Natural killer cell (primary cell): ENCODE measurements around the gene P2RY6. TPM values are rescaled to one million over a fixed set of nuclear protein-coding genes. Genes with fewer than 3 reads are reported as not detected.

Experiments
- ATAC-seq, 3 donors: fragments of 150-1000 bp in 2 of 3; fragments of 200-7000 bp in 1 of 3; cut with Tn5 transposase; 1 replicate in 1 of 3; 2 replicates in 2 of 3; pipeline ENCODE4 v1.10.0; 2021; ENCODE audit warnings: mild to moderate bottlenecking in 2 of 3, moderate library complexity in 2 of 3
- DNase-seq, 2 donors: peaks; one replicate each; pipeline versions ENCODE4 v3.0.0 to v3.0.0-alpha.2; 2013 to 2021; ENCODE audit warnings: mixed read lengths in 1 of 2
- H3K27ac ChIP-seq: one replicate; pipeline ENCODE4 v1.5.1; 2013; ENCODE audit warnings: mild to moderate bottlenecking, low read length
- H3K27me3 ChIP-seq: one replicate; pipeline ENCODE4 v1.6.1; 2013; ENCODE audit warnings: low read length; ENCODE audit not compliant: control insufficient read depth, insufficient read depth
- H3K36me3 ChIP-seq: one replicate; pipeline ENCODE4 v1.6.1; 2013; ENCODE audit warnings: low read length; ENCODE audit not compliant: control insufficient read depth, insufficient read depth
- H3K4me1 ChIP-seq: one replicate; pipeline ENCODE4 v1.6.1; 2013; ENCODE audit warnings: low read length; ENCODE audit not compliant: control insufficient read depth, insufficient read depth
- H3K4me3 ChIP-seq: one replicate; pipeline ENCODE4 v1.5.1; 2013; ENCODE audit warnings: low read length
- H3K9me3 ChIP-seq: one replicate; pipeline ENCODE4 v1.6.1; 2013; ENCODE audit warnings: low read length; ENCODE audit not compliant: control insufficient read depth, insufficient read depth
- H3K27ac Mint-ChIP-seq, 2 donors: one replicate each; pipeline ENCODE4 v1.8.0; 2022; ENCODE audit warnings: mild to moderate bottlenecking in 2 of 2, mixed read lengths in 2 of 2, moderate library complexity in 1 of 2
- H3K27me3 Mint-ChIP-seq, 2 donors: one replicate each; pipeline ENCODE4 v1.8.0; 2022; ENCODE audit warnings: low read depth in 2 of 2, mixed read lengths in 2 of 2
- H3K36me3 Mint-ChIP-seq: one replicate; pipeline ENCODE4 v1.8.0; 2022; ENCODE audit warnings: mixed read lengths
- H3K4me1 Mint-ChIP-seq, 2 donors: one replicate each; pipeline ENCODE4 v1.8.0; 2022; ENCODE audit warnings: mixed read lengths in 2 of 2
- H3K4me3 Mint-ChIP-seq: one replicate; pipeline ENCODE4 v1.8.0; 2022; ENCODE audit warnings: mild to moderate bottlenecking, moderate library complexity, mixed read lengths
- H3K9me3 Mint-ChIP-seq, 2 donors: one replicate each; pipeline ENCODE4 v1.8.0; 2022; ENCODE audit warnings: mixed read lengths in 2 of 2
- WGBS: methylation state at CpG from one replicate; pipeline ENCODE4 v1.1.7; 2013; ENCODE audit warnings: missing lambda C conversion rate; ENCODE audit not compliant: insufficient coverage; 5-methylcytosine and 5-hydroxymethylcytosine counted together
- intact Hi-C: fragments of 100-400 bp; cut with micrococcal nuclease; formaldehyde crosslinking; loops from one replicate; pipeline ENCODE4 v1.14.2; 2022
- total RNA-seq, 4 donors: library from RNA; stranded (reverse); fragments of 120-200 nt in 1 of 4; gene quantifications; one replicate each; pipeline versions ENCODE4 v1.2.3 to v1.2.4, GENCODE V29; 2013 to 2022
- TF ChIP-seq, protein P1 (sequence below): fragments of 200-600 bp; IDR thresholded peaks from one replicate; pipeline ENCODE4 v1.8.0; 2022; ENCODE audit warnings: antibody characterized with exemption

P2RY6 gene
- total RNA-seq, 3 donors from 2014 or later (not counting 1 experiment from before 2014, with no cell fraction given) = 0.24 to 0.40 TPM; not detected in 1

DNA sequence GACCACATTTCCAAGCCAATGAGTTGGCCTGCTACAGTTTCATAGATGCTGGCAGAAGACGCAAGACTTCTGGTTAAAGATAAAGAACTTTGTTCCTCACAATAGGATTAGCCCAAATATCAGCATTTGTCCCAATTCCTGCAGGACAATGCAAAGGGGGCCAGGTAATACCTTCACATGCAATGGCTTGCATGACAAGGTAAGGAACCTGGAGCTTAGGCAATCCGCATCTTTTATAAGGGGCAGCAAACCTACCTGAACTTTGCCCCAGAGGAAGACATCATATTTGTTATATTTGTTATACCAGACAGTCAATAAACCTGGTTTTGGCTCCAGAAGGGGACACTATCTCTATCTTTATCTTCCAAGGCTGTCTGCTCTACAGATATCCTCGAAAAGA is 5.3 kb downstream of the P2RY6 start:
- Histone ChIP-seq H3K27ac (no peak overlapping the region), H3K36me3 (no peaks in the 10 kb centered on the region), H3K4me3 (no peak overlapping the region), H3K27me3 (no peaks in the 10 kb centered on the region), H3K4me1 (peaks cover 12% of the 10 kb centered on the region), H3K9me3 (no peaks in the 10 kb centered on the region)
- DNase-seq = no peak
- Mint-ChIP-seq H3K4me1 (peaks cover 0 to 5% of the 10 kb centered on the region in 2 donors), H3K36me3 (no peaks in the 10 kb centered on the region), H3K4me3 (no peak overlapping the region), H3K27ac (no peak overlapping the region), H3K27me3 (peaks cover 0 to 6% of the 10 kb centered on the region in 2 donors), H3K9me3 (no peaks in the 10 kb centered on the region)
- TF ChIP-seq, protein P1, sequence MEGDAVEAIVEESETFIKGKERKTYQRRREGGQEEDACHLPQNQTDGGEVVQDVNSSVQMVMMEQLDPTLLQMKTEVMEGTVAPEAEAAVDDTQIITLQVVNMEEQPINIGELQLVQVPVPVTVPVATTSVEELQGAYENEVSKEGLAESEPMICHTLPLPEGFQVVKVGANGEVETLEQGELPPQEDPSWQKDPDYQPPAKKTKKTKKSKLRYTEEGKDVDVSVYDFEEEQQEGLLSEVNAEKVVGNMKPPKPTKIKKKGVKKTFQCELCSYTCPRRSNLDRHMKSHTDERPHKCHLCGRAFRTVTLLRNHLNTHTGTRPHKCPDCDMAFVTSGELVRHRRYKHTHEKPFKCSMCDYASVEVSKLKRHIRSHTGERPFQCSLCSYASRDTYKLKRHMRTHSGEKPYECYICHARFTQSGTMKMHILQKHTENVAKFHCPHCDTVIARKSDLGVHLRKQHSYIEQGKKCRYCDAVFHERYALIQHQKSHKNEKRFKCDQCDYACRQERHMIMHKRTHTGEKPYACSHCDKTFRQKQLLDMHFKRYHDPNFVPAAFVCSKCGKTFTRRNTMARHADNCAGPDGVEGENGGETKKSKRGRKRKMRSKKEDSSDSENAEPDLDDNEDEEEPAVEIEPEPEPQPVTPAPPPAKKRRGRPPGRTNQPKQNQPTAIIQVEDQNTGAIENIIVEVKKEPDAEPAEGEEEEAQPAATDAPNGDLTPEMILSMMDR = no peak
- intact Hi-C loops = no loop called here
- WGBS = 93% methylated on average over 2 of the region's 3 CpGs
- no peak for ATAC-seq

DNA sequence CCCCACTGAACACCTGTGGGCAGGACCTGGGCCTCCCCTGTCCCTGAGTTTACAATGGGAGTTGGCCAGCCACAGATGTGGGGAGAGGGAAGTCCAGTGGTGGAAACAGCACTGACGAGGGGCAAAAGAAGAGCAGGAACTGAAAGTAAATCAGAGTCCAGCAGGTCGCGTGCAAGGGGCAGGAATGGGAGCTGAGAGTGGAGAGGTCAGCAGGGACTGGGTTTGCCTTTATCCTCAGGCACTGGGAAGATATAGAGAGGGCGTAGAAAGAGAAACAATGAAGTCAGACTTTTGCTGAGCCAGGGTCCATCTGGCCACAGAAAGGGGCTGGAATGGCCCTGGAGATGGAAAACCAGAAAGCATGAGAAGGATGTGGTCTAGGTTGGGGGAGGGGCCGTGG is 8.5 kb downstream of the P2RY6 start:
- H3K9me3 Mint-ChIP-seq = no peaks in the 10 kb centered on the region
- H3K4me1 ChIP-seq = peaks cover 16% of the 10 kb centered on the region
- no peaks in the 10 kb centered on the region for H3K36me3 ChIP-seq
- H3K9me3 ChIP-seq = no peaks in the 10 kb centered on the region
- no peak overlapping the region for H3K4me3 Mint-ChIP-seq
- TF ChIP-seq, protein P1 = no peak
- no peak overlapping the region for H3K27ac Mint-ChIP-seq
- DNase-seq (no peak), ATAC-seq (no peak)
- H3K27me3 Mint-ChIP-seq = peaks cover 0 to 2% of the 10 kb centered on the region in 2 donors
- WGBS = 54% methylated on average over 5 of the region's 5 CpGs
- no peak overlapping the region for H3K4me3 ChIP-seq
- no peaks in the 10 kb centered on the region for H3K36me3 Mint-ChIP-seq
- peaks cover 0 to 11% of the 10 kb centered on the region in 2 donors for H3K4me1 Mint-ChIP-seq
- H3K27me3 ChIP-seq = no peaks in the 10 kb centered on the region
- H3K27ac ChIP-seq = no peak overlapping the region
- intact Hi-C loops = no loop called here

DNA sequence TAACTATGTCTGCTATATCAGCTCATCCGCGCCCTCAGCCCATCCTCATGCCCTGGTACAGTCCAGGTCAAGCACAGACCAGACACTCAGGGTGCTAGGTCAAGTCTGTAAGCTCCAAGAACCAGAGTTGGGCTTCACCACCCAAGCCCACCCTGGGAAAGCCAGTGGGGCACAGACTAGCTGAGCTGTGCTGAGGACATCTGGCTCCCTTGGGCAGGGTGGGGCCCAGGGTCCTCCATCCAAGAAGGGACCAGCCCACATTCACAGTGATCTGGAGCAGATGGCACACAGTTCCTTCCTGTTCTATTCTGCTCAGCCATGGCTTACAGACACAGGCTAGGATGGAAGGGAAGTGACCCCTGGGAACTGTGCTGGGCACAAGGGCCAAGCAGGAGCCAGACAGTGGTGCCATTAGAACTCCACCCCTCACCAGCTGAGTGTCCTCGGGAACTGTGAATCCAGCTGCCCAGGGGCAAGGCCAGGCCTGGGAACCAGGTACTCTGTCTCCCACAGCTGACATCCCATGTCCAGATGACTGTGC is 9.1 kb downstream of the P2RY6 start:
- Mint-ChIP-seq H3K27ac (no peak overlapping the region), H3K36me3 (no peaks in the 10 kb centered on the region), H3K4me1 (peaks cover 0 to 11% of the 10 kb centered on the region in 2 donors), H3K4me3 (no peak overlapping the region), H3K27me3 (peaks cover 0 to 2% of the 10 kb centered on the region in 2 donors), H3K9me3 (no peaks in the 10 kb centered on the region)
- WGBS = 92% methylated on average over 3 of the region's 3 CpGs
- no peak for ATAC-seq
- Histone ChIP-seq H3K36me3 (no peaks in the 10 kb centered on the region), H3K27me3 (no peaks in the 10 kb centered on the region), H3K4me1 (peaks cover 16% of the 10 kb centered on the region), H3K4me3 (no peak overlapping the region), H3K27ac (no peak overlapping the region), H3K9me3 (no peaks in the 10 kb centered on the region)
- DNase-seq = no peak
- intact Hi-C loops = no loop called here
- TF ChIP-seq, protein P1 = no peak
